Neural cell (in vitro differentiated cells): ENCODE results near the gene KDM8. TPM values are rescaled to one million over a fixed set of nuclear protein-coding genes. Genes with fewer than 3 reads are reported as not detected.

Source experiments
- H2AFZ ChIP-seq: fragments of 200-600, 300-800 bp; sonication (generic), shearing (Covaris generic); 2 replicates; pipeline ENCODE4 v1.6.0; 2014; ENCODE audit warnings: low read depth, mild to moderate bottlenecking, antibody characterized with exemption, low read length, moderate library complexity
- H3F3A ChIP-seq: fragments of 200-600 bp; shearing (Covaris generic); 2 replicates; pipeline ENCODE4 v1.6.1; 2016; ENCODE audit warnings: mild to moderate bottlenecking, moderate library complexity, mixed read lengths, antibody characterized with exemption, low read length; ENCODE audit not compliant: insufficient read depth, poor library complexity, severe bottlenecking
- H3K27ac ChIP-seq: fragments of 200-600, 300-800 bp; sonication (generic), shearing (Covaris generic); 2 replicates; pipeline ENCODE4 v1.5.1; 2014; ENCODE audit warnings: mild to moderate bottlenecking, low read length, moderate library complexity
- H3K27me3 ChIP-seq: fragments of 300-800, 200-600 bp; sonication (generic), shearing (Covaris generic); 2 replicates; pipeline ENCODE4 v1.6.0; 2014; ENCODE audit warnings: mild to moderate bottlenecking, low read depth, low read length, moderate library complexity; ENCODE audit not compliant: insufficient read depth
- H3K36me3 ChIP-seq: fragments of 300-800, 200-600 bp; sonication (generic), shearing (Covaris generic); 2 replicates; pipeline ENCODE4 v1.5.1; 2014; ENCODE audit warnings: mild to moderate bottlenecking, antibody characterized with exemption, low read length, moderate library complexity; ENCODE audit not compliant: insufficient read depth
- H3K4me2 ChIP-seq: fragments of 300-800, 200-600 bp; sonication (generic), shearing (Covaris generic); 2 replicates; pipeline ENCODE4 v1.6.0; 2014; ENCODE audit warnings: mild to moderate bottlenecking, low read length
- H3K4me3 ChIP-seq: fragments of 300-800, 200-600 bp; sonication (generic), shearing (Covaris generic); 2 replicates; pipeline ENCODE4 v1.5.1; 2014; ENCODE audit warnings: mild to moderate bottlenecking, low read length, moderate library complexity
- H3K79me2 ChIP-seq: fragments of 200-600 bp; shearing (Covaris generic); replicated peaks from 2 replicates; pipeline ENCODE4 v1.6.0; 2014; ENCODE audit warnings: mild to moderate bottlenecking, low read length, moderate library complexity; ENCODE audit not compliant: insufficient read depth
- H3K9ac ChIP-seq: fragments of 300-800, 200-600 bp; sonication (generic), shearing (Covaris generic); 2 replicates; pipeline ENCODE4 v1.6.1; 2016; ENCODE audit warnings: mild to moderate bottlenecking, low read length, mixed read lengths
- H3K9me2 ChIP-seq: fragments of 200-600 bp; shearing (Covaris generic); 2 replicates; pipeline ENCODE4 v1.6.1; 2016; ENCODE audit warnings: mild to moderate bottlenecking, low read length, mixed read lengths; ENCODE audit not compliant: insufficient read depth
- H3K9me3 ChIP-seq: fragments of 200-600, 300-800 bp; sonication (generic), shearing (Covaris generic); 2 replicates; pipeline ENCODE4 v1.6.1; 2016; ENCODE audit warnings: mild to moderate bottlenecking, mixed run types, low read length, moderate library complexity, mixed read lengths
- H4K20me1 ChIP-seq: fragments of 200-600 bp; shearing (Covaris generic); 2 replicates; pipeline ENCODE4 v1.6.1; 2016; ENCODE audit warnings: mild to moderate bottlenecking, mixed run types; ENCODE audit not compliant: insufficient read depth
- EP300 ChIP-seq: fragments of 450-650 bp; conservative IDR thresholded peaks from 2 replicates; pipeline ENCODE4 v1.6.1; 2014; ENCODE audit warnings: antibody characterized with exemption, mild to moderate bottlenecking, moderate library complexity; ENCODE audit not compliant: poor library complexity, severe bottlenecking
- EZH2 ChIP-seq: fragments of 200-600, 300-800 bp; shearing (Covaris generic), sonication (generic); IDR thresholded peaks from 2 replicates; pipeline ENCODE4 v1.6.1; 2014; ENCODE audit warnings: antibody characterized with exemption, low read length, borderline replicate concordance, mild to moderate bottlenecking; ENCODE audit not compliant: insufficient read depth, poor library complexity, severe bottlenecking
- MXI1 ChIP-seq: fragments of 450-650 bp; conservative IDR thresholded peaks from 2 replicates; pipeline ENCODE4 v1.6.1; 2014; ENCODE audit warnings: antibody characterized with exemption, mild to moderate bottlenecking; ENCODE audit not compliant: poor library complexity, severe bottlenecking
- POLR2AphosphoS5 ChIP-seq: IDR thresholded peaks from 2 replicates; pipeline ENCODE4 v1.6.1; 2012
- RAD21 ChIP-seq: fragments of 450-650 bp; conservative IDR thresholded peaks from 2 replicates; pipeline ENCODE4 v1.6.1; 2014; ENCODE audit warnings: antibody characterized with exemption, mild to moderate bottlenecking, moderate library complexity
- REST ChIP-seq: IDR thresholded peaks from 2 replicates; pipeline ENCODE4 v1.6.1; 2012; ENCODE audit warnings: borderline replicate concordance
- SMC3 ChIP-seq: fragments of 450-650 bp; conservative IDR thresholded peaks from 2 replicates; pipeline ENCODE4 v1.6.1; 2014; ENCODE audit warnings: antibody characterized with exemption, mild to moderate bottlenecking, moderate library complexity; ENCODE audit not compliant: poor library complexity
- TAF1 ChIP-seq: IDR thresholded peaks from 2 replicates; pipeline ENCODE4 v1.6.1; 2012; ENCODE audit warnings: low read depth
- polyA plus RNA-seq: library from polyadenylated mRNA; depleted of rRNA; stranded (reverse); fragments of >200 nt; gene quantifications from 2 replicates; pipeline ENCODE4 v1.2.3, GENCODE V29; 2014
- TF ChIP-seq, protein P1 (sequence below): fragments of 450-650 bp; IDR thresholded peaks from 2 replicates; pipeline ENCODE4 v1.5.1; 2014; ENCODE audit warnings: antibody characterized with exemption, mild to moderate bottlenecking, moderate library complexity; ENCODE audit not compliant: poor library complexity, severe bottlenecking

The KDM8 gene
- polyA plus RNA-seq, 1 donor from 2014 or later, result 4.0 TPM

- Histone ChIP-seq H3K9ac (no peak overlapping the region), H4K20me1 (no peaks in the 10 kb centered on the region), H3F3A (no peaks in the 10 kb centered on the region), H3K4me3 (no peak overlapping the region), H3K9me3 (no peaks in the 10 kb centered on the region), H2AFZ (no peak overlapping the region), H3K36me3 (no peaks in the 10 kb centered on the region), H3K9me2 (no peaks in the 10 kb centered on the region), H3K27me3 (no peaks in the 10 kb centered on the region), H3K27ac (no peak overlapping the region), H3K4me2 (no peak overlapping the region), H3K79me2 (no peaks in the 10 kb centered on the region)
- TF ChIP-seq RAD21, result no peak
- TF ChIP-seq, protein P1, sequence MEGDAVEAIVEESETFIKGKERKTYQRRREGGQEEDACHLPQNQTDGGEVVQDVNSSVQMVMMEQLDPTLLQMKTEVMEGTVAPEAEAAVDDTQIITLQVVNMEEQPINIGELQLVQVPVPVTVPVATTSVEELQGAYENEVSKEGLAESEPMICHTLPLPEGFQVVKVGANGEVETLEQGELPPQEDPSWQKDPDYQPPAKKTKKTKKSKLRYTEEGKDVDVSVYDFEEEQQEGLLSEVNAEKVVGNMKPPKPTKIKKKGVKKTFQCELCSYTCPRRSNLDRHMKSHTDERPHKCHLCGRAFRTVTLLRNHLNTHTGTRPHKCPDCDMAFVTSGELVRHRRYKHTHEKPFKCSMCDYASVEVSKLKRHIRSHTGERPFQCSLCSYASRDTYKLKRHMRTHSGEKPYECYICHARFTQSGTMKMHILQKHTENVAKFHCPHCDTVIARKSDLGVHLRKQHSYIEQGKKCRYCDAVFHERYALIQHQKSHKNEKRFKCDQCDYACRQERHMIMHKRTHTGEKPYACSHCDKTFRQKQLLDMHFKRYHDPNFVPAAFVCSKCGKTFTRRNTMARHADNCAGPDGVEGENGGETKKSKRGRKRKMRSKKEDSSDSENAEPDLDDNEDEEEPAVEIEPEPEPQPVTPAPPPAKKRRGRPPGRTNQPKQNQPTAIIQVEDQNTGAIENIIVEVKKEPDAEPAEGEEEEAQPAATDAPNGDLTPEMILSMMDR, result no peak
- no peak for TF ChIP-seq MXI1
- no peak for TF ChIP-seq REST
- TF ChIP-seq SMC3, result no peak
- no peak for TF ChIP-seq TAF1
- TF ChIP-seq EZH2, result no peak
- no peak for TF ChIP-seq EP300
- no peak for TF ChIP-seq POLR2AphosphoS5
Measured at GRCh38 chr16:27238591-27238990, 35.3 kb downstream of the KDM8 start.

- Histone ChIP-seq H3K27me3 (no peaks in the 10 kb centered on the region), H3K4me2 (no peak overlapping the region), H3K9me3 (no peaks in the 10 kb centered on the region), H3K36me3 (no peaks in the 10 kb centered on the region), H3K27ac (no peak overlapping the region), H3K9ac (no peak overlapping the region), H2AFZ (no peak overlapping the region), H3K79me2 (no peaks in the 10 kb centered on the region), H4K20me1 (no peaks in the 10 kb centered on the region), H3K4me3 (no peak overlapping the region), H3K9me2 (no peaks in the 10 kb centered on the region), H3F3A (no peaks in the 10 kb centered on the region)
- TF ChIP-seq POLR2AphosphoS5 (no peak), SMC3 (no peak)
Measured at GRCh38 chr16:27239026-27239425, 35.7 kb downstream of the KDM8 start.
